SK-N-SH (cell line): Measurements from ENCODE around the gene LONRF2.

ENCODE experiments used
- CHD2 ChIP-seq: fragments of 150-350 bp; IDR thresholded peaks from 2 replicates; pipeline ENCODE4 v1.6.1; 2018; ENCODE audit warnings: low read length; ENCODE audit not compliant: partially characterized antibody
- CTCF ChIP-seq: fragments of 200-600 bp; sonication (generic); IDR thresholded peaks from 2 replicates; pipeline ENCODE4 v1.6.1; 2017; ENCODE audit warnings: antibody characterized with exemption, mild to moderate bottlenecking, moderate library complexity
- ELF1 ChIP-seq: IDR thresholded peaks from 2 replicates; pipeline ENCODE4 v1.4.0; 2012
- EP300 ChIP-seq, 2 experiments: IDR thresholded peaks; 2 replicates each; pipeline versions ENCODE4 v1.4.0 to v1.6.1; 2012; ENCODE audit warnings: borderline replicate concordance in 1 of 2, low read depth in 1 of 2, low read length in 1 of 2
- FOXM1 ChIP-seq: IDR thresholded peaks from 2 replicates; pipeline ENCODE4 v1.4.0; 2012; ENCODE audit warnings: low read depth, mild to moderate bottlenecking
- GATA2 ChIP-seq: sonication (generic); formaldehyde crosslinking; IDR thresholded peaks from 2 replicates; pipeline ENCODE4 v1.5.0; 2020; ENCODE audit warnings: mild to moderate bottlenecking, missing genetic modification reagents
- MAX ChIP-seq: IDR thresholded peaks from 2 replicates; pipeline ENCODE4 v1.4.0; 2012; ENCODE audit warnings: low read depth
- MXI1 ChIP-seq: IDR thresholded peaks from 2 replicates; pipeline ENCODE4 v1.6.1; 2012; ENCODE audit warnings: mild to moderate bottlenecking, low read depth, low read length, improper control_type of control experiment
- NFIC ChIP-seq: IDR thresholded peaks from 2 replicates; pipeline ENCODE4 v1.4.0; 2012; ENCODE audit warnings: borderline replicate concordance
- NRF1 ChIP-seq: IDR thresholded peaks from 2 replicates; pipeline ENCODE4 v1.6.1; 2012; ENCODE audit warnings: low read depth, mild to moderate bottlenecking, low read length
- RFX5 ChIP-seq: IDR thresholded peaks from 2 replicates; pipeline ENCODE4 v1.6.1; 2012; ENCODE audit warnings: mild to moderate bottlenecking, improper control_type of control experiment, low read length
- SIN3A ChIP-seq: IDR thresholded peaks from 2 replicates; pipeline ENCODE4 v1.6.1; 2012; ENCODE audit warnings: low read depth, mild to moderate bottlenecking, low read length, moderate library complexity, borderline replicate concordance
- SMC3 ChIP-seq: IDR thresholded peaks from 2 replicates; pipeline ENCODE4 v1.6.1; 2012; ENCODE audit warnings: low read depth, low read length, improper control_type of control experiment
- ZBTB33 ChIP-seq: IDR thresholded peaks from 2 replicates; pipeline ENCODE4 v1.4.0; 2012; ENCODE audit warnings: low read depth, borderline replicate concordance

GRCh38 chr2:100235581-100235980, 86.7 kb downstream of the LONRF2 start:
- TF ChIP-seq RFX5 (no peak), SIN3A (no peak), ZBTB33 (no peak), CHD2 (no peak), CTCF (no peak), EP300 (IDR thresholded peaks at IDR 0.05; ENCODE audit: borderline replicate concordance in 1 of 2, low read depth in 1 of 2, low read length in 1 of 2) (no peak), MAX (no peak), SMC3 (no peak), FOXM1 (no peak), GATA2 (CRISPR knock-in tag) (no peak), NRF1 (no peak), ELF1 (no peak), MXI1 (no peak), NFIC (no peak)
